NCI-H2227 treated with DMSO at 0.1 percent for 48 hours (cell line): Measurements from ENCODE around the gene WDR31.
"Not testable (repeated sequence)": the region's sequence is repeated elsewhere in the genome, so short reads cannot be mapped to it uniquely, and the experiment has no call there.

Experiments
- DNase-seq: peaks from one replicate; lab custom pipeline; 2025; lab: John Stamatoyannopoulos, UW

Gene WDR31

DNA sequence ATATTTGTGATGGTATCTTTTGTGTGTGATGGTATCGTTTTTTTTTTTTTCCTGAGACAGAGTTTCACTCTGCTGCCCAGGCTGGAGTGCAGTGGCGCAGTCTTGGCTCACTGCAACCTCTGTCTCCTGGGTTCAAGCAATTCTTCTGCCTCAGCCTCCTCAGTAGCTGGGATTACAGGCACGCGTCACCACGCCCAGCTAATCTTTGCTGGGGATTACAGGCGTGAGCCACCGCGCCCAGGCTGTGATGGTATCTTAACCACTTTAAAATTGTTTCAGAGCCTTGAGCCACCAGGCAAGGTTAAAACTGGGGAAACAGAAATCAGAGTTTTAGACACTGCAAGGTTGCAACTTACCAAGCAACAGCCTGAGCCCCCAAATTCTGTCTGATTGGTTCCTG lies 43.8 kb downstream of the WDR31 start:
- not testable (repeated sequence) for DNase-seq

DNA sequence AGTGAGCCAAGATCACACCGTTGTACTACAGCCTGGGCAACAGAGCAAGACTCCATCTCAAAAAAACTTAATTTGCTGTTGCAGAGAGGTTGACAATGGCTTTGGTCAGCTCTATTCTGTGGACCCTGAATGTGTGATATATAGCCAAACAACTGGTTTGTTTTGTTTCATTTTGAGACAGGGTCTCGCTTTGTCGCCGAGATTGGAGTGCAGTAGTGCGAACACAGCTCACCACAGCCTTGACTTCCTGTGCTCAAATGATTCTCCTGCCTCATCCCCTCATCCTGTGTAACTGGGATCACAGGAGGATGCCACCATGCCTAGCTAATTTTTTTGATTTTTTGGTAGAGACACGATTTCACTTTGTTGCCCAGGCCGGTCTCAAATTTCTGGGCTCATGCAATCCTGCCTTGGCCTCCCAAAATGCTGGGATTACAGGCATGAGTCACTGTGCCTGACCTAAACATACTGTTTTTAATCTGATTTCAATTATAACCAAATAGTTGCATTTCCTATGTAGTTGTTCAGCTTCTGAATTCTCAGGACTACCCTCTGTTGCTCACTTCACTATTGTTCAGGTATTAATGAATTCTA lies 46.7 kb downstream of the WDR31 start:
- no peak for DNase-seq

GRCh38 chr9:113290052-113290607 lies 49.9 kb downstream of the WDR31 start:
- DNase-seq, result no peak

DNA sequence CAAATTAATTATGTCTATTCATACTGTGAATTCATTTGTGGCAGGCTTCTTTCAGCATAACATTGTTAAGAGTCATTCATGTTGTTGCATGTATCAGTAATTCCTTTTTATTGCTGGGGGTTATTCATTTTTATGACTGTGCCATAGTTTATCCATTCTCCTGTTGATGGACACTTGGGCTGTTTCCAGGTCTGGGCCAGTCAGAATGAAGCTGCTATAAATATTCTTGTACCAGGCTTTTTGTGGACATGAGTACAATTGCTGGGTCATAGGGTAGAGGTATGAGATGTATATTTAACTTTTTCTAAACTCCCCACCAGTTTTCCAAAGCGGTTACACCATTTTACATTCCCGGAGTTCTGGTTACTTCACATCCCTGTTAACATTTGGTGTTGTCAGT lies 51.0 kb downstream of the WDR31 start:
- DNase-seq, result no peak

DNA sequence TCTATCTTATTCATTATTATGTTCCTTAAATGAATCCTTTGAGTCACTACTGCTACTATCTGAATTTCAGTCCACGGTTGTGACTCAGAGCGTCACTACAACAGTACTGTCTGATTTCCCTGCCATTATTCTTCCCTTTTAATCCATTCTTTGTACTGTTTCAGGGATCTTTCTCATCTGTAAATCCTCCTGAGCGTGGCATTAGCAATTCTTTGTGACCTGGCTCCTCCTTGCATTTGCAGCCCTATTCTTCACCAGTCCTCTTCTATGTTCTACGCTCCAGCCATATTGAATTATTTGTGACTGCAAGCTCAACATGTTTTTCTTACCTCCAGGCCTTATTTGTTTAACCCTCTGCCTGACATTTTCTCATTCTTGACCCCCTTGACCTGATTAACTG lies 58.7 kb downstream of the WDR31 start:
- no peak for DNase-seq

DNA sequence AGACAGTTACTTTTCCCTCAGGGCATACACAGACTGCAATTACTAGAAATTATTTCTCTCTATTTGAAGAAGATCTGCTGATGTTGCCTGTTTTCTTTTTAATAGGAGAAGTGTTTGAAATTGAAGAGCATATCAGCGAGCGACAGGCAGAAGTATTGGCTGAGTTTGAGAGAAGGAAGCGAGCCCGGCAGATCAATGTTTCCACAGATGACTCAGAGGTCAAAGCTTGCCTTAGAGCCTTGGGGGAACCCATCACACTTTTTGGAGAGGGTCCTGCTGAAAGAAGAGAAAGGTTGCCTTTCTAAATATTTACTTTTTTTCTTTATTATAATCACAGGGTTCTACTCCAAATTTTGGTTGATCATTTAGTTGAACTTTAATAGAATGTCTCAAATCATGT lies 61.2 kb downstream of the WDR31 start:
- DNase-seq, result no peak

GRCh38 chr9:113275157-113276131 lies 64.6 kb downstream of the WDR31 start, which contains the start of the genes CDC26 and PRPF4:
Gene CDC26, minus strand, starts transcription at chr9:113275572. Its CDS starts 3,065 bp downstream, at chr9:113272507.
Gene PRPF4, plus strand, starts transcription at chr9:113275658. Its CDS starts 86 bp downstream, at chr9:113275744.
- peak; percentile 94 for DNase-seq

DNA sequence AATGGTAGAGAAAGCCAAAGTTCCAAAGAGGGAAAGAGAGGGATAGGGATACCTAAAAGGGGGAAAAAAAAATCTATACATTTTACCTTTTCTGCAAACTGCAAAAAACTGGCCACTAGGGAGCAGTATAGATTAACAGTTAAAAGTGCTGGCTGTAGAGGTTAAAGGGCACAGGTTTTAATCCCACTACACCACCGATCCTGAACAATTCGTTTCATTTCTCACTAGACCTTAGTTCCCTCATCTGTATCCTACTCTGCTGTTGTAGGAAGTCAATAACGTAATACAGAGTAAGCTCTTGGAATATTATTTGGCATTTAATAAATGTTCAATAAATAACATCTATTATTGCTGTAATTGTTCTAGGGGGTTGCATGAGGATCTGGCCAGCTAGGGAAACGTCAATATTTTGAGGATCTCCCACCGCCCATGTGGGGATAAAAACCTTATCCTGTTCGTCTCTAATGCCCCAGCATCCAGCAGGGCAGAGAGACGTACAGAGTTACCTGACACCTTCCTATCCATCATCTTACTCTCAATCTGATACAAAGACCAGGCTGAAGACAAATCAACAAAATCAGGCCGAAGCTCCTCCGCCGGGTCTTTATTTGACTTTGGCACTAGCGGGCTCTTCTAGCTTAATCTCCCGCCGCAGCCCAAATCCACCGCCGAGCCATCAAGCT lies 65.5 kb downstream of the WDR31 start:
- peak; percentile 54 for DNase-seq

- DNase-seq, result no peak
These were observed 70.2 kb downstream of the WDR31 start for GRCh38 chr9:113269871-113270270.

- no peak for DNase-seq
These were observed 70.7 kb downstream of the WDR31 start for GRCh38 chr9:113269355-113269754.

GRCh38 chr9:113267911-113268566 lies 72.0 kb downstream of the WDR31 start:
- DNase-seq, result no peak

DNA sequence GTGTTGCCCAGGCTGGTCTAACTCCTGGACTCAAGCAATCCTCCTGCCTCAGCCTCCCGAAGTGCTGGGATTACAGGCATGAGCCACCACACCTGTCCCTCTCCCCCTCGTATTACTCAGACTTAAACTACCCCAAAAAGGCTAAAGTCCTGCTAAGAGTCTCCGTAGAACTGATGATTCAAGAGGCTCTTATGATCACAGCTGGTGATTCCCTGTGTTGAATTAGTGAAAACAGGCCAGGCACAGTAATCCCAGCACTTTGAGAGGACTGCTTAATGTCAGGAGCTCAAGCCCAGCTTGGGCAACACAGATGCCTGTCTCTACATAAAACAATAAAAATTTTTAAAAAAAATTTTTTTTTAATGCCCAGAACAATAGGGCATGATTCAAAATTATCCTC lies 73.9 kb downstream of the WDR31 start:
- DNase-seq, result no peak
